ENCODE measurements around the gene ZNF581.

- TF ChIP-seq CTCF (IDR thresholded peaks at IDR 0.05) (peak in 1 of 5 experiments; percentile 34), POLR2A (IDR thresholded peaks at IDR 0.05) (peak in 1 of 2 donors; percentile 47)
Measured at GRCh38 chr19:55674841-55675660, 31.6 kb downstream of the ZNF581 start, which contains the start of gene EPN1.

Data from tibial nerve (tissue), 3 donors.